AG08395 (cell line): ENCODE measurements around the gene CFAP119.

Experiments
- DNase-seq: peaks from one replicate; pipeline ENCODE4 v3.0.0; 2012; ENCODE audit warnings: mixed read lengths, low spot score

Gene CFAP119

DNA sequence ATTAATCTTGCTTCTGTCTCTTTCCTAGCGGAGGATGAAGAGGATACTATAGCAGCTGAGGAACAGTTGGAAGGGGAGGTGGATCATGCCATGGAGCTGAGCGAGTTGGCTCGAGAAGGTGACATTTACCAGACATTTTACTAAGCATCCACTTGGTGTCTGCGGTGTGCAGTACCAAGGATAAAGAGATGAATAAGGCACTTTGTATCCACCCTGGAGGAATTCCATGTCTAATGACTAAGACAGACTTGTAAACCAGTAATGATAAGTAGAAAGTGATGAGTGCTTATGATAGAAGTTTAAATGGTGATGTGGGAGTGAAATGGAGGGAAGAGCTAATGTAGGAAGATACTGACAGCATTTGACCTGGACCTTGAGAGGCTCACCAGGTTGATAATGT is 50.9 kb downstream of the CFAP119 start:
- no peak for DNase-seq
